GM12891 (cell line): ENCODE results near the gene CYSRT1. TPM values are rescaled to one million over a fixed set of nuclear protein-coding genes. Genes with fewer than 3 reads are reported as not detected.

Experiments used
- DNase-seq: peaks from one replicate; pipeline ENCODE4 v3.0.0; 2011; ENCODE audit warnings: low spot score; ENCODE audit not compliant: insufficient read length
- FAIRE-seq: peaks from 2 replicates; lab custom pipeline; 2011; peaks lifted over from hg19 to GRCh38; lab: Jason Lieb, UNC
- PAX5 ChIP-seq: IDR thresholded peaks from 2 replicates; pipeline ENCODE4 v1.6.1; 2011; ENCODE audit warnings: low read length, moderate library complexity, mild to moderate bottlenecking; ENCODE audit not compliant: insufficient read depth, severe bottlenecking
- POLR2A ChIP-seq: IDR thresholded peaks from 2 replicates; pipeline ENCODE4 v1.6.1; 2011; ENCODE audit warnings: low read depth, low read length, control low read depth
- POLR2AphosphoS5 ChIP-seq: IDR thresholded peaks from 2 replicates; pipeline ENCODE4 v1.6.1; 2011; ENCODE audit warnings: low read depth, low read length, control low read depth
- POU2F2 ChIP-seq: IDR thresholded peaks from 2 replicates; pipeline ENCODE4 v1.6.1; 2011; ENCODE audit warnings: low read depth, mild to moderate bottlenecking, control low read depth, low read length, moderate library complexity
- SPI1 ChIP-seq: IDR thresholded peaks from 2 replicates; pipeline ENCODE4 v1.6.1; 2011; ENCODE audit warnings: low read depth, low read length, control low read depth
- TAF1 ChIP-seq: IDR thresholded peaks from 2 replicates; pipeline ENCODE4 v1.6.1; 2011; ENCODE audit warnings: low read depth, low read length, control low read depth
- polyA plus RNA-seq: library from polyadenylated mRNA; unstranded; fragments of >200 nt; gene quantifications from one replicate; pipeline ENCODE4 v1.2.1, GENCODE V29; 2012; ENCODE audit warnings: low read depth, missing spikeins, inconsistent platforms; ENCODE audit not compliant: missing spikeins

CYSRT1 gene
- polyA plus RNA-seq, result 0.82 TPM

GRCh38 chr9:137224830-137225694 lies at the start of gene CYSRT1:
TSS of gene CYSRT1 (plus strand) at chr9:137225174. CDS start at chr9:137225622, 448 bp downstream.
- FAIRE-seq, result no peak
- TF ChIP-seq TAF1, result no peak
- TF ChIP-seq POLR2AphosphoS5, result no peak
- TF ChIP-seq POU2F2, result no peak
- no peak for TF ChIP-seq SPI1
- no peak for TF ChIP-seq PAX5
- no peak for TF ChIP-seq POLR2A
- no peak for DNase-seq

- DNase-seq (no peak), FAIRE-seq (no peak)
- TF ChIP-seq POLR2A (0 out of 2 replicates have a peak, but pooled peaks have one; percentile 12), POU2F2 (no peak)
Observed at GRCh38 chr9:137175345-137175961, 49.5 kb upstream of the CYSRT1 start.

GRCh38 chr9:137176302-137177182 lies 48.4 kb upstream of the CYSRT1 start:
- FAIRE-seq, result peak; percentile 87
- peak; percentile 89 for DNase-seq

GRCh38 chr9:137178201-137178938 lies 46.6 kb upstream of the CYSRT1 start:
- TF ChIP-seq TAF1 (no peak), POLR2A (no peak), POLR2AphosphoS5 (no peak), SPI1 (no peak), POU2F2 (no peak), PAX5 (no peak)
- no peak for FAIRE-seq
- no peak for DNase-seq

More at GRCh38 chr9:137176302-137177182, 48.4 kb upstream of the CYSRT1 start:
- no peak for TF ChIP-seq SPI1
- no peak for TF ChIP-seq TAF1
- TF ChIP-seq POU2F2, result no peak
- no peak for TF ChIP-seq POLR2A
- no peak for TF ChIP-seq POLR2AphosphoS5
- no peak for TF ChIP-seq PAX5

- no peak for DNase-seq
- FAIRE-seq, result no peak
- no peak for TF ChIP-seq POU2F2
- no peak for TF ChIP-seq SPI1
- TF ChIP-seq POLR2AphosphoS5, result no peak
- no peak for TF ChIP-seq PAX5
- TF ChIP-seq POLR2A, result no peak
- no peak for TF ChIP-seq TAF1
Observed at GRCh38 chr9:137178939-137179630, 45.9 kb upstream of the CYSRT1 start.

GRCh38 chr9:137179761-137180160 lies 45.2 kb upstream of the CYSRT1 start:
- DNase-seq (no peak), FAIRE-seq (no peak)
- TF ChIP-seq POLR2A (no peak), POLR2AphosphoS5 (no peak), SPI1 (no peak), PAX5 (no peak), POU2F2 (no peak), TAF1 (no peak)

- no peak for FAIRE-seq
- DNase-seq, result no peak
- TF ChIP-seq POLR2AphosphoS5 (no peak), PAX5 (no peak), POU2F2 (no peak), TAF1 (no peak), SPI1 (no peak), POLR2A (no peak)
Observed at GRCh38 chr9:137180491-137180890, 44.5 kb upstream of the CYSRT1 start.

GRCh38 chr9:137181680-137182079 lies 43.3 kb upstream of the CYSRT1 start:
- no peak for TF ChIP-seq POLR2A
- TF ChIP-seq TAF1, result no peak
- no peak for TF ChIP-seq PAX5
- TF ChIP-seq POU2F2, result no peak
- TF ChIP-seq POLR2AphosphoS5, result no peak
- no peak for TF ChIP-seq SPI1
- DNase-seq (no peak), FAIRE-seq (no peak)
